SK-N-SH (cell line): ENCODE data around the gene STMND1.

Experiments
- MXI1 ChIP-seq: IDR thresholded peaks from 2 replicates; pipeline ENCODE4 v1.6.1; 2012; ENCODE audit warnings: mild to moderate bottlenecking, low read depth, low read length, improper control_type of control experiment
- TAF1 ChIP-seq: IDR thresholded peaks from 2 replicates; pipeline ENCODE4 v1.6.1; 2012; ENCODE audit warnings: low read depth, mild to moderate bottlenecking, low read length, moderate library complexity, borderline replicate concordance
- TEAD4 ChIP-seq: IDR thresholded peaks from 2 replicates; pipeline ENCODE4 v1.4.0; 2012; ENCODE audit warnings: mild to moderate bottlenecking, borderline replicate concordance; ENCODE audit not compliant: insufficient read depth
- TF ChIP-seq, protein P1 (sequence below): fragments of 150-350 bp; IDR thresholded peaks from 2 replicates; pipeline ENCODE4 v1.6.1; 2017; ENCODE audit warnings: antibody characterized with exemption, low read length, low read depth, borderline replicate concordance

GRCh38 chr6:17179530-17180073 lies 77.8 kb downstream of the STMND1 start:
- TF ChIP-seq TAF1 (no peak), TEAD4 (no peak), MXI1 (no peak)
- TF ChIP-seq, protein P1, sequence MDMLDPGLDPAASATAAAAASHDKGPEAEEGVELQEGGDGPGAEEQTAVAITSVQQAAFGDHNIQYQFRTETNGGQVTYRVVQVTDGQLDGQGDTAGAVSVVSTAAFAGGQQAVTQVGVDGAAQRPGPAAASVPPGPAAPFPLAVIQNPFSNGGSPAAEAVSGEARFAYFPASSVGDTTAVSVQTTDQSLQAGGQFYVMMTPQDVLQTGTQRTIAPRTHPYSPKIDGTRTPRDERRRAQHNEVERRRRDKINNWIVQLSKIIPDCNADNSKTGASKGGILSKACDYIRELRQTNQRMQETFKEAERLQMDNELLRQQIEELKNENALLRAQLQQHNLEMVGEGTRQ, result no peak
